Activated T-helper 1 cell treated with anti-CD3 and anti-CD28 coated beads, Interleukin-12 subunit alpha, Interleukin-12 subunit beta, Interleukin-2, Interleukin-4 antibody, amounts not matched to agents 30 ng/mL and 10 ng/mL and 1 ng/mL, durations not matched to agents 14 hours and 24 hours and 36 hours (primary cell): ENCODE measurements around the gene COL1A2. TPM values are rescaled to one million over a fixed set of nuclear protein-coding genes. Genes with fewer than 3 reads are reported as not detected.

Source experiments
- DNase-seq: peaks from one replicate; pipeline ENCODE4 v3.0.0; 2021; ENCODE audit warnings: low spot score
- H3K27ac Mint-ChIP-seq: one replicate; pipeline ENCODE4 v1.8.0; 2021; ENCODE audit warnings: mild to moderate bottlenecking, mixed read lengths
- H3K27me3 Mint-ChIP-seq: one replicate; pipeline ENCODE4 v1.8.0; 2022; ENCODE audit warnings: mild to moderate bottlenecking, moderate library complexity, mixed read lengths; ENCODE audit not compliant: insufficient read depth
- H3K36me3 Mint-ChIP-seq: one replicate; pipeline ENCODE4 v1.8.0; 2021; ENCODE audit warnings: low read depth, mixed read lengths
- H3K4me1 Mint-ChIP-seq: one replicate; pipeline ENCODE4 v1.8.0; 2021; ENCODE audit warnings: low read depth, mixed read lengths
- H3K4me3 Mint-ChIP-seq: one replicate; pipeline ENCODE4 v1.8.0; 2021; ENCODE audit warnings: mild to moderate bottlenecking, moderate library complexity, mixed read lengths
- H3K9me3 Mint-ChIP-seq: one replicate; pipeline ENCODE4 v1.8.0; 2021; ENCODE audit warnings: mixed read lengths
- intact Hi-C: fragments of 100-400 bp; cut with micrococcal nuclease; formaldehyde crosslinking; loops from one replicate; pipeline ENCODE4 v1.15.1; 2024
- total RNA-seq: library from RNA; stranded (reverse); gene quantifications from 2 replicates; pipeline ENCODE4 v1.2.3, GENCODE V29; 2022

COL1A2 gene
- total RNA-seq, 1 donor from 2014 or later: 10.2 TPM

DNA sequence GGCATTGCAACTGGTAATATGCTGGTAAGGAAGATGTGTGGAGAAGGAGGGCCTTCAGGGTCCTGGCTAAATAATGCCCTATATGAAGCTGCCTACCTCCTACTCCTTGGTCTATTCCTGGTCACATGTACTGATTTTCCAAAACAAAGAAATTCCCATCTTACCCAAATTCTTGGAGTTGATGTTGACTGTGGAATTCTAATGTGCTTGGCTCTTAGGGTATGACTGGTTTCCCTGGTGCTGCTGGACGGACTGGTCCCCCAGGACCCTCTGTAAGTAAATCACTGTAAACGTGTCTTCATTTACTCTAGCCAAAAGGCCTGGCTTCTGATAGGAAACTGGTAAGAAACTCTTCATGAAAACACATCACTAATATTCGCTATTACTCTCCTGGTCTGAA, 27.0 kb downstream of the COL1A2 start:
- peaks cover 3% of the 10 kb centered on the region for H3K27me3 Mint-ChIP-seq
- intact Hi-C loops: no loop called here

DNA sequence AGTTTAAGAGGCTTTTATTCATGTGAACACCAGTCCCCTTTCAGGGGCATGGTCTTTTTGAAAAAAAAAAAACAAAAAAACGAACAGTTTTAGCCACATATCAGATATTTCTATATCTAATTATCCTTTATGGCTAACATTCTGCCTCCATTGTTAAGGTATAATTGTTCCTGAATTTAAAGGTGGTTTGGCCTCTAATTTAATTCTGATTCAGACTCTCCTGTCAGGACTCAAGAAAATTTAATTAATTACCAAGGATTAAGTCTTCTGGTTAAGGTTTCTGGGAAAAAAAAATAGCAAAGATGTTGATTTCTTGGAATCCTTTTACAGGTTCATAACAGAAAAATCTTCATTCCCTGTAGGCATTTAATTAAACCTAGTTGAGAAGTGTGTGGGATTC, 27.4 kb downstream of the COL1A2 start:
- no peaks in the 10 kb centered on the region for H3K9me3 Mint-ChIP-seq
- peaks cover 3% of the 10 kb centered on the region for H3K27me3 Mint-ChIP-seq
- H3K27ac Mint-ChIP-seq: no peak overlapping the region
- no peaks in the 10 kb centered on the region for H3K36me3 Mint-ChIP-seq
- no peak overlapping the region for H3K4me3 Mint-ChIP-seq
- intact Hi-C loops: no loop called here
- no peaks in the 10 kb centered on the region for H3K4me1 Mint-ChIP-seq
- DNase-seq: no peak

More for the DNA sequence above, 27.0 kb downstream of the COL1A2 start:
- H3K4me1 Mint-ChIP-seq: no peaks in the 10 kb centered on the region
- no peak for DNase-seq
- H3K4me3 Mint-ChIP-seq: no peak overlapping the region
- no peaks in the 10 kb centered on the region for H3K36me3 Mint-ChIP-seq
- no peak overlapping the region for H3K27ac Mint-ChIP-seq
- H3K9me3 Mint-ChIP-seq: no peaks in the 10 kb centered on the region

GRCh38 chr7:94422827-94423460, 28.2 kb downstream of the COL1A2 start:
- no peak overlapping the region for H3K4me3 Mint-ChIP-seq
- no peaks in the 10 kb centered on the region for H3K36me3 Mint-ChIP-seq

GRCh38 chr7:94423863-94424735, 29.4 kb downstream of the COL1A2 start:
- no peak overlapping the region for H3K4me3 Mint-ChIP-seq
- intact Hi-C loops: no loop called here
- H3K4me1 Mint-ChIP-seq: no peaks in the 10 kb centered on the region
- H3K27ac Mint-ChIP-seq: no peak overlapping the region
- H3K36me3 Mint-ChIP-seq: no peaks in the 10 kb centered on the region
- H3K27me3 Mint-ChIP-seq: peaks cover 5% of the 10 kb centered on the region
- no peak for DNase-seq
- H3K9me3 Mint-ChIP-seq: no peaks in the 10 kb centered on the region

More at GRCh38 chr7:94422827-94423460, 28.2 kb downstream of the COL1A2 start:
- H3K9me3 Mint-ChIP-seq: no peaks in the 10 kb centered on the region
- H3K27ac Mint-ChIP-seq: no peak overlapping the region
- no peaks in the 10 kb centered on the region for H3K4me1 Mint-ChIP-seq
- intact Hi-C loops: no loop called here
- H3K27me3 Mint-ChIP-seq: peaks cover 3% of the 10 kb centered on the region
- no peak for DNase-seq

DNA sequence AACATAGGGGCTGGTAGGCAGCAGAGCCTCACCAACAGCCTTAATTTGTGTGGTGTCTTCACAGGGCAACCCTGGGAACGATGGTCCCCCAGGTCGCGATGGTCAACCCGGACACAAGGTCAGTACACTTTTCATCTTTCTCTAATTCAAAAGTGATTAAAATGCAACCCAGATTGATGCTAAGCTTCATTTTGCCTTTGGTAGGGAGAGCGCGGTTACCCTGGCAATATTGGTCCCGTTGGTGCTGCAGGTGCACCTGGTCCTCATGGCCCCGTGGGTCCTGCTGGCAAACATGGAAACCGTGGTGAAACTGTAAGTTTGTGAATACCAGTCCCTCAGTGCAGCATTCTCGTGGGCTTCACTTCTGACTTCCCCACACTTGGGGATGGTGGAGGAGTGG, 30.9 kb downstream of the COL1A2 start:
- Mint-ChIP-seq H3K4me1 (no peaks in the 10 kb centered on the region), H3K27ac (no peak overlapping the region), H3K36me3 (no peaks in the 10 kb centered on the region), H3K27me3 (peaks cover 2% of the 10 kb centered on the region), H3K4me3 (no peak overlapping the region), H3K9me3 (no peaks in the 10 kb centered on the region)
- intact Hi-C loops: no loop called here
- no peak for DNase-seq

DNA sequence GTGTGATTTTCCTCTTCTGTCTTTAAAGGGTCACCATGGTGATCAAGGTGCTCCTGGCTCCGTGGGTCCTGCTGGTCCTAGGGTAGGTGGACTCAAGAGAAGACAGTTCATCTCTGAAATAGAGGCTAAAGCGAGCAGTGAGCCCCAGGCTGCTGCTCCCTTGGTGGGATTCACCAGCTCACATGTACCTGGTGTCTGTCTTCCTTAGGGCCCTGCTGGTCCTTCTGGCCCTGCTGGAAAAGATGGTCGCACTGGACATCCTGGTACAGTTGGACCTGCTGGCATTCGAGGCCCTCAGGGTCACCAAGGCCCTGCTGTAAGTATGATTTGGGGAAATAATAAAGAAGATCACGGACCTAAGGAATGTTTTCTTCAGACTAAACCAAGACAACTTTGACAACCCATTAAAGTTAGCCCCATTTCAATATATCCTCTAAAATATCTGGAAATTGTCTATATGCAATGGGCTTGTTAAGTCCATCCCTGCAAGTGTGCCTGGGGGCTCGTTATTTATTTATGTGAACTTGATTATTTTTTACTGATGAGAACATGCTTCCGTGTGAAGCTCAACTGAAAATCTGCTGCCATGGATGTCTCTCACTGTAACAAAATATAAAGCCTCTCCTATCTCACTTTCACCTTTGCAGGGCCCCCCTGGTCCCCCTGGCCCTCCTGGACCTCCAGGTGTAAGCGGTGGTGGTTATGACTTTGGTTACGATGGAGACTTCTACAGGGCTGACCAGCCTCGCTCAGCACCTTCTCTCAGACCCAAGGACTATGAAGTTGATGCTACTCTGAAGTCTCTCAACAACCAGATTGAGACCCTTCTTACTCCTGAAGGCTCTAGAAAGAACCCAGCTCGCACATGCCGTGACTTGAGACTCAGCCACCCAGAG, 32.5 kb downstream of the COL1A2 start:
- Mint-ChIP-seq H3K27me3 (peaks cover 2% of the 10 kb centered on the region), H3K27ac (no peak overlapping the region), H3K36me3 (no peaks in the 10 kb centered on the region), H3K4me3 (no peak overlapping the region), H3K4me1 (no peaks in the 10 kb centered on the region), H3K9me3 (no peaks in the 10 kb centered on the region)
- no peak for DNase-seq
- intact Hi-C loops: no loop called here

DNA sequence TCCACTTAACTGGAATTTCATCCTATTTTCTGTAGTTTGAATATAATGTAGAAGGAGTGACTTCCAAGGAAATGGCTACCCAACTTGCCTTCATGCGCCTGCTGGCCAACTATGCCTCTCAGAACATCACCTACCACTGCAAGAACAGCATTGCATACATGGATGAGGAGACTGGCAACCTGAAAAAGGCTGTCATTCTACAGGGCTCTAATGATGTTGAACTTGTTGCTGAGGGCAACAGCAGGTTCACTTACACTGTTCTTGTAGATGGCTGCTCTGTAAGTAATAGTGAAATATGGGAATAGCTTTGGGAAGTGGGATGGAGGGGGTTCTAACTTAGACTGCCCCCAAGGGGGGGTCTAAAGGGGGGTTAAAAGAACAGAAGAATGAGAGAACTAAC, 34.5 kb downstream of the COL1A2 start:
- Mint-ChIP-seq H3K9me3 (no peaks in the 10 kb centered on the region), H3K4me1 (no peaks in the 10 kb centered on the region), H3K4me3 (no peak overlapping the region), H3K27ac (no peak overlapping the region), H3K27me3 (peaks cover 2% of the 10 kb centered on the region), H3K36me3 (no peaks in the 10 kb centered on the region)
- intact Hi-C loops: no loop called here
- DNase-seq: no peak

DNA sequence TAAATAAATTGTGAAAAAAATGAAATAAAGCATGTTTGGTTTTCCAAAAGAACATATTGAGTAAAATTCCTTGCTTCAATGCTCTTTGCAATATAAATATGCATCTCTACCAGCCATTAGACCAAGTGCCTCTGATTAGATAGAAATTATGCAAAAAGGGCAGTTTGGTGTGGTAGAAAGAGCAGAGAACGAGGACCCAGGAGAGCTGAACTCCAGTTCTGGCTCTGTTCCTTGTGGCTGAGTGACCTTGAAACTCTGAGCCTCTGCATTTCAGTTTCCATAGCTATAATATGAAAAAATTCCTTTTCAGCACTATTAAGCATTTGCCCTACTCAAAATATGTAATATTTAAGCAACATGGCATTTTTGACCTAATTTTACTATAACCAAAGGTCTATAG, 36.5 kb downstream of the COL1A2 start:
- no peak for DNase-seq
- Mint-ChIP-seq H3K36me3 (no peaks in the 10 kb centered on the region), H3K27me3 (peaks cover 14% of the 10 kb centered on the region), H3K4me3 (no peak overlapping the region), H3K4me1 (no peaks in the 10 kb centered on the region), H3K9me3 (no peaks in the 10 kb centered on the region), H3K27ac (no peak overlapping the region)
- intact Hi-C loops: no loop called here

GRCh38 chr7:94431619-94432280, 37.1 kb downstream of the COL1A2 start:
- Mint-ChIP-seq H3K4me3 (no peak overlapping the region), H3K4me1 (no peaks in the 10 kb centered on the region), H3K27ac (no peak overlapping the region), H3K36me3 (no peaks in the 10 kb centered on the region), H3K27me3 (peaks cover 19% of the 10 kb centered on the region), H3K9me3 (no peaks in the 10 kb centered on the region)
- intact Hi-C loops: no loop called here
- no peak for DNase-seq

GRCh38 chr7:94432281-94432670, 37.6 kb downstream of the COL1A2 start:
- Mint-ChIP-seq H3K4me1 (no peaks in the 10 kb centered on the region), H3K27ac (no peak overlapping the region), H3K4me3 (no peak overlapping the region), H3K9me3 (no peaks in the 10 kb centered on the region), H3K27me3 (peaks cover 21% of the 10 kb centered on the region), H3K36me3 (no peaks in the 10 kb centered on the region)
- intact Hi-C loops: no loop called here
- DNase-seq: no peak

GRCh38 chr7:94432817-94433216, 38.1 kb downstream of the COL1A2 start:
- no peak overlapping the region for H3K4me3 Mint-ChIP-seq
- H3K27me3 Mint-ChIP-seq: peaks cover 23% of the 10 kb centered on the region
- no peaks in the 10 kb centered on the region for H3K4me1 Mint-ChIP-seq
- H3K36me3 Mint-ChIP-seq: no peaks in the 10 kb centered on the region
- DNase-seq: no peak
- no peak overlapping the region for H3K27ac Mint-ChIP-seq
- no peaks in the 10 kb centered on the region for H3K9me3 Mint-ChIP-seq
- intact Hi-C loops: no loop called here

DNA sequence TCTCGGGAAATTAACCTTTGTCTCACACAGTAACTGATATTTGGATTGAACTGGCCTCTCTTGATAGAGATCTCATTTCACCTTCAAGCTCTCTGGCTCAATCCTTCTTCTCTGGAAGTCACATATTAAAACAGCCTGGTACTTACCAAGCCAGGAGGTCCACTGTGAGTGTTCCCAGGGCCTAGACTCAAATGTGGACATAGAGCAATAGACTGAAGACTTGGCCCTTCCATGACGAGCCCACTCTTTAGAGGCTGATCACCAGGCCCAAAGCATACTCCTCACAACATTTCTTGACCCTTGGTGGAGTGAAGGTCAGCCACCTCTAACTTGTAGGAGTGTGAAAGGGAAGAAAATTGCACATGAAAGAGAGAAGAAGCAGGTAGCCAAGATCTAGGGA, 38.5 kb downstream of the COL1A2 start:
- DNase-seq: no peak

More for the DNA sequence above, 38.5 kb downstream of the COL1A2 start:
- no peak overlapping the region for H3K27ac Mint-ChIP-seq
- peaks cover 23% of the 10 kb centered on the region for H3K27me3 Mint-ChIP-seq
- H3K36me3 Mint-ChIP-seq: no peaks in the 10 kb centered on the region
- H3K4me3 Mint-ChIP-seq: no peak overlapping the region
- H3K9me3 Mint-ChIP-seq: no peaks in the 10 kb centered on the region
- intact Hi-C loops: no loop called here
- H3K4me1 Mint-ChIP-seq: no peaks in the 10 kb centered on the region
